Cardiac fibroblast (primary cell): Measurements from ENCODE around the gene PTH2R.

Experiments used
- DNase-seq, 2 donors: peaks; one replicate each; pipeline versions ENCODE4 v3.0.0 to v3.0.0-alpha.2; 2010; ENCODE audit warnings: low read depth in 2 of 2
- H3K4me3 ChIP-seq, 2 donors: replicated peaks in 1 of 2; 1 replicate in 1 of 2; 2 replicates in 1 of 2; pipeline ENCODE4 v1.5.1; 2011; ENCODE audit warnings: low read depth in 2 of 2, low read length in 2 of 2, mild to moderate bottlenecking in 2 of 2, moderate library complexity in 1 of 2
- TF ChIP-seq, protein P1 (sequence below): IDR thresholded peaks from one replicate; pipeline ENCODE4 v1.5.1; 2011; ENCODE audit warnings: low read depth, mild to moderate bottlenecking, low read length, inconsistent platforms

PTH2R gene, protein sequence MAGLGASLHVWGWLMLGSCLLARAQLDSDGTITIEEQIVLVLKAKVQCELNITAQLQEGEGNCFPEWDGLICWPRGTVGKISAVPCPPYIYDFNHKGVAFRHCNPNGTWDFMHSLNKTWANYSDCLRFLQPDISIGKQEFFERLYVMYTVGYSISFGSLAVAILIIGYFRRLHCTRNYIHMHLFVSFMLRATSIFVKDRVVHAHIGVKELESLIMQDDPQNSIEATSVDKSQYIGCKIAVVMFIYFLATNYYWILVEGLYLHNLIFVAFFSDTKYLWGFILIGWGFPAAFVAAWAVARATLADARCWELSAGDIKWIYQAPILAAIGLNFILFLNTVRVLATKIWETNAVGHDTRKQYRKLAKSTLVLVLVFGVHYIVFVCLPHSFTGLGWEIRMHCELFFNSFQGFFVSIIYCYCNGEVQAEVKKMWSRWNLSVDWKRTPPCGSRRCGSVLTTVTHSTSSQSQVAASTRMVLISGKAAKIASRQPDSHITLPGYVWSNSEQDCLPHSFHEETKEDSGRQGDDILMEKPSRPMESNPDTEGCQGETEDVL

DNA sequence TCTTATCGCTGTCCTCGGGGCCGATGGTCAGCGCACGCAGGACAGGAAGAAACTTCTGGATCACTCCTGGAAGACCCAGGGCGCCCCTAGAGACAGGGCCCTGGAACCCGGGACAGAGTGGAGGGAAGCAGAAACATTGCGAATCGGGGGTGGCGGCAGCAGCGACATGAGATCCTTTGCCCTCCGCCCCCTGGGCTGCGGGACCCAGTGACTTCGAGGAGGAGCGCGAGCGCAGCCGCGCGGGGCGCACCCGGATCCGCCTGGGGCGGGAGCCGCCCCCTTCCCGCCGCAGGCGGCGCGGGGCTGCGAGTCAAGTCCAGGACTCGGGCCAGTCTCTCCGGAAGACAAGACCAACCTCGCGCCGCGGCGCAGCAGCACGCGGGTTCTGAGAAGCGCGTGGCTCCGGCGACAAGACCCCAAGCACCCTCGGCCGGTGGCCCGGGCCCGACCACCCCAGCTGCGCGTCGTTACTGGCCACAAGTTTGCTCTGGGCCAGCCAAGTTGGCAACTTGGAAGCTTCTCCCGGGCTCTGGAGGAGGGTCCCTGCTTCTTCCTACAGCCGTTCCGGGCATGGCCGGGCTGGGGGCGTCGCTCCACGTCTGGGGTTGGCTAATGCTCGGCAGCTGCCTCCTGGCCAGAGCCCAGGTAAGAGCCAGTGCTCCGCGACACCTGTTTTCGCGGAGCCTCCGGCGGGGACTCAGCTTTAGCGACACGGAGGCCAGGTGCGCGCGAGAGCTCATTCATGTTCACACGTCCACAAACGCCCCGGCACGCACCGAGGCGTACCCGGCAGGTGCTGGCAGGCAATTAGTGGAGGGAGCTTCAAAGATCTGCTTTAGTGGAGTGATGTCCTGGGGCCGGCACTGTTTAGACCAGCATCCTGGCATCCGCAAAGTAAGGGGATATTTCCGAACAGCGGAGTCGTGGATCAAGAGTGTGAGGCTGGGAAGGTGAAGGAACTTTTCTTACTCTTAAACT, at the start of gene PTH2R:
PTH2R (plus strand) TSS at position 319 of the 978 bp plus-strand sequence; CDS start at position 571, 252 bp downstream.
- H3K4me3 ChIP-seq, result peak within 1 kb of the TSS in 1 of 2 donors; percentile 9
- peak; percentile 4 to 6 for DNase-seq
- TF ChIP-seq, protein P1, sequence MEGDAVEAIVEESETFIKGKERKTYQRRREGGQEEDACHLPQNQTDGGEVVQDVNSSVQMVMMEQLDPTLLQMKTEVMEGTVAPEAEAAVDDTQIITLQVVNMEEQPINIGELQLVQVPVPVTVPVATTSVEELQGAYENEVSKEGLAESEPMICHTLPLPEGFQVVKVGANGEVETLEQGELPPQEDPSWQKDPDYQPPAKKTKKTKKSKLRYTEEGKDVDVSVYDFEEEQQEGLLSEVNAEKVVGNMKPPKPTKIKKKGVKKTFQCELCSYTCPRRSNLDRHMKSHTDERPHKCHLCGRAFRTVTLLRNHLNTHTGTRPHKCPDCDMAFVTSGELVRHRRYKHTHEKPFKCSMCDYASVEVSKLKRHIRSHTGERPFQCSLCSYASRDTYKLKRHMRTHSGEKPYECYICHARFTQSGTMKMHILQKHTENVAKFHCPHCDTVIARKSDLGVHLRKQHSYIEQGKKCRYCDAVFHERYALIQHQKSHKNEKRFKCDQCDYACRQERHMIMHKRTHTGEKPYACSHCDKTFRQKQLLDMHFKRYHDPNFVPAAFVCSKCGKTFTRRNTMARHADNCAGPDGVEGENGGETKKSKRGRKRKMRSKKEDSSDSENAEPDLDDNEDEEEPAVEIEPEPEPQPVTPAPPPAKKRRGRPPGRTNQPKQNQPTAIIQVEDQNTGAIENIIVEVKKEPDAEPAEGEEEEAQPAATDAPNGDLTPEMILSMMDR, result no peak

DNA sequence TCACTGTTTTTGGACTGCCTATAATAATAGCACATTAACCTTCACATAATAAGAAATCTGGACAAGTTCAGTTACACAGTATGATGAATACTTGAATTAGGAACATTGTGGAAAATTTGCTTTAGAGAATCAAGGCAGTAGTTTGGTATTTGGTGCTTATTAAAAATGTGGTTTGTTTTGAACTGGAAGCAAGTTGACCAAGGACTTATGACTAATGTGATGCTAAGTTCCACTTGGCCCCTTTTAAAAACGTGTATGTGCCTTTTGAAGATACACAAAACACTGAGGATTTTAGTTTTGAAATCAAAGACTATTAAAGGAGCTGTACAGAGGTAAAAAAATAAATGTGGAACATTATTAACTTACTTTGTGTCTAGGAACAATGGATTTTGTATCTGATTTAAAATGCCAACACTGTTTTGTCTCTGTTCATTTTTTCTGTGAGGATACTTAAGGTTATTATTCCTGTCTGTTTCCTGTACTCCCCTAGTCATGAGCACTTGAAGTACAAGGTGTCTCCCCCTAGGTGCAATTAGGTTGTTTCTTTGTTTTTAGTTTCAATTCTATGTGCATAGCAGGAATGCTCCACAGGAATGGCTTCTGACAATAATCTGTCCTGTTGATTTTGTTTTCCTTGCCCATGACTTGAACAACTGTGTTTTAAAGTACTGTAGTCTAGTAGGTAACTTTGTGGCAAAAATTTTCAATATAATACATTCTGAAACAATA, 49.6 kb upstream of the PTH2R start:
- DNase-seq, result peak in 1 of 2 donors; percentile 35
- TF ChIP-seq, protein P1, result no peak
- H3K4me3 ChIP-seq, result no peak overlapping the region

DNA sequence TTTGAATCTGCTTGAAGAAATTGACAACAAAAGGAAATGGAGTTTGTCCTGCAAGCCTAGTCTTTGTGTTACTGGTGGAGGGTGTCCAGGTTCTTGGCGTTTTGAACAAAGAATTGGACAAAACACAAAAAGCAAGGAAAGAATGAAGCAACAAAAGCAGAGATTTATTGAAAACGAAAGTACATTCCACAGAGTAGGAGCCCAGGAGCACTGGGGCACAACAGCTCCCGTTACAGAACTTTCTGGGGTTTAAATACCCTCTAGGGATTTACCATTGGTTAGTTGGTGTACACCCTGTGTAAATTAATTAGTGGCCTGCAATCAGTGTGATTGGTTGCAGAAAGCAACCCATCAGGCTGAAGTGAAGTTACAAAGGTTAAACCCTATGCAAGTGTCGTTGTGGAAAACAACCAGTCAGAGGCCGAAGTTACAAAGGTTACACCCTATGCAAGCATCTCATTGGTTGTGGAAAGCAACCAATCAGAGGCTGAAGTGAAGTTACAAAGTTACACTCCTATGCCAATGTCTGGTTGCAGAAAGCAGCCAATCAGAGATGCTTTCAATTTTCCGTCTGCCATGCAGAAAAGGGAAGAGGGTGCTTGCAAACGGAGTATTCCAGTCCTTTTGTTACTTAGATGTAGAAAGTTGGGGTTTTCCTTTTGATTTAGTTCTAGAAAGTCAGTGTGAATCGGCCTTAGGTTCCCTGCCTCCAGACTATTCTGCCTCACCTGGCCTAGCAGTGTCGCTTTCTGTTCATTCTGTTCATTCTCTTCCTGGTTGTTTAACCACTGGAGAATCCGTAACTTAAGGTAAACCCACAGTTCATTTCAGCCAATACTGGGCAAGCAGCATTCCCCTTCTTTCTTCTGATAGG, 47.6 kb upstream of the PTH2R start:
- H3K4me3 ChIP-seq, result no peak overlapping the region
- TF ChIP-seq, protein P1, result no peak
- peak in 1 of 2 donors; percentile 27 for DNase-seq

DNA sequence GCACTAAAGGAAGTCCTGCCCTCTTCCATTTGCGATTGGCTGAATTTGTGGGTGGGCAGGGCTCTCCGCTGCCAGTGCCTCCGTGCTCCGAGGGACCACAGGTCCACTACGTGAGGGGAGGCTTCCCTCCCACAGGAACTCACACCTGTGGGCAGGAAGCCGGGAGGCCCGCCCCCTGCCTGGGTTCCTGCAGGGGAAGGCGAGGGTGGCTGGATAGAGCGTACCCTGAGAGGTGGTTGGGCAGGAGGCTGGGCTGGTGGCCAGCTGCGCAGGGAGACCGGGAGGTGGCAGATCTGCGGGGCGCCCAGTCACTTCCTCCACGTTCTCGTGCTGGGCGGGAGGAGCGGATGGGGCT, 47.0 kb upstream of the PTH2R start:
- no peak overlapping the region for H3K4me3 ChIP-seq
- TF ChIP-seq, protein P1, result no peak
- DNase-seq, result no peak

DNA sequence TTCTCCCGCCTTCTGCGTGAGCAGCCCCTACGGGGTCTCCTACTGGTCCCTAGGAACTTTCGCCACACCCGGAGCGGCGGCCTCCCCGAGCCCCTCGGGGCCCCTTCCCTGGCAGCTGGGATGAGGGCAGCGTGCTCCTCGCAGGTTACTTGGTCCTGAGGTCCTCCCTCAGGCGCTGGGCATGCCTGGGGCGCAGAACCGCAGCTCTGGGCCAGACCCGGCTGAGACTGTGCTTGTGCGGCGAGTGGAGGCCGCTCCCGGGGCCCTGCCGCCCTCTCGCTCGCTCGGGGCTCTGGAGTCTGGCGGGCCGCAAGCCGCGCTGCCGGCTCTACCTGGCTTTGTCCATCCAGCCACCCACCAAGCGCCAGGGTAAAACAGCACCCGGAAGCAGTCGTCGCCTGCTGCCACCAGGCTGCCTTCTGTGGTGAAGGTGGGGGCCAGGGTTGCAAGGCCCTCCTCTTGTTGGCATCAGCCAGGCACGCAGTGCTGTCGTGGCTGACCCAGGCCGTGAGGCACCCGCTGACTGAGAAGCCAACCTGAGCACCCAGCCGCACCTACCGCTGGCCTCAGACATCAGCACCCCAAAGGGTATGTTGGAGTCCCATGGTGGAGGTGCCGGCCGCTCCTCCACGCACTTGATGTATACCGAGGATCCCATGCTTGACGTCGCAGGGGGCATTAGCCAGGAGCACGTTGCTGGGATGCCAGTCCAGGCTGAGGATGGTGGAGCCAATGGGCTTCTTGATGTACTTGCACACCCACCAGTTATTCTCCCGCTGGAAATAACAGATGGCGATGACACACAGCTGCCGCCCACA, 46.1 kb upstream of the PTH2R start:
- TF ChIP-seq, protein P1, result no peak
- no peak overlapping the region for H3K4me3 ChIP-seq
- no peak for DNase-seq
